CD4-positive, CD25-positive, alpha-beta regulatory T cell (primary cell): Measurements from ENCODE around the gene ANKHD1. TPM values are rescaled to one million over a fixed set of nuclear protein-coding genes. Genes with fewer than 3 reads are reported as not detected.
A peak's percentile ranks its signal among the peaks of the same experiment; 100 is the strongest.

Experiments
- ATAC-seq, 2 donors: fragments of 150-1000 bp; cut with Tn5 transposase; one replicate each; pipeline ENCODE4 v1.10.0; 2021; ENCODE audit warnings: low read depth in 2 of 2, moderate number of reproducible peaks in 2 of 2, moderate library complexity in 1 of 2
- DNase-seq, 3 donors: peaks; one replicate each; pipeline versions ENCODE4 v3.0.0 to v3.0.0-alpha.2; 2012 to 2022; ENCODE audit warnings: mixed read lengths in 1 of 3
- H3K27ac ChIP-seq: one replicate; pipeline ENCODE4 v1.7.0; 2013; ENCODE audit warnings: mild to moderate bottlenecking, low read length; ENCODE audit not compliant: insufficient read depth, poor library complexity, severe bottlenecking
- H3K27me3 ChIP-seq: one replicate; pipeline ENCODE4 v1.7.0; 2013; ENCODE audit warnings: low read length; ENCODE audit not compliant: control insufficient read depth, insufficient read depth
- H3K36me3 ChIP-seq: one replicate; pipeline ENCODE4 v1.7.0; 2013; ENCODE audit warnings: mild to moderate bottlenecking, low read length, moderate library complexity; ENCODE audit not compliant: control insufficient read depth, insufficient read depth
- H3K4me1 ChIP-seq: 2 replicates; pipeline ENCODE4 v1.7.0; 2013; ENCODE audit warnings: mild to moderate bottlenecking, low read length; ENCODE audit not compliant: insufficient read depth, control insufficient read depth, poor library complexity, severe bottlenecking
- H3K4me3 ChIP-seq: one replicate; pipeline ENCODE4 v1.7.0; 2013; ENCODE audit warnings: low read depth, mild to moderate bottlenecking, low read length, moderate library complexity
- H3K9me3 ChIP-seq, 2 experiments: 1 replicate in 1 of 2; 2 replicates in 1 of 2; pipeline ENCODE4 v1.7.0; 2013; ENCODE audit warnings: low read length in 2 of 2, mild to moderate bottlenecking in 1 of 2, moderate library complexity in 1 of 2; ENCODE audit not compliant: control insufficient read depth in 2 of 2
- H3K27ac Mint-ChIP-seq, 3 donors: one replicate each; pipeline ENCODE4 v1.8.0; 2020 to 2022; ENCODE audit warnings: mild to moderate bottlenecking in 3 of 3, mixed read lengths in 3 of 3, moderate library complexity in 2 of 3
- H3K27me3 Mint-ChIP-seq: one replicate; pipeline ENCODE4 v1.8.0; 2022; ENCODE audit warnings: mild to moderate bottlenecking, mixed read lengths
- H3K36me3 Mint-ChIP-seq: one replicate; pipeline ENCODE4 v1.8.0; 2020; ENCODE audit warnings: mixed read lengths
- H3K4me1 Mint-ChIP-seq, 4 donors: one replicate each; pipeline ENCODE4 v1.8.0; 2020 to 2022; ENCODE audit warnings: mixed read lengths in 4 of 4, mild to moderate bottlenecking in 1 of 4
- H3K4me3 Mint-ChIP-seq, 4 donors: one replicate each; pipeline ENCODE4 v1.8.0; 2020 to 2022; ENCODE audit warnings: mild to moderate bottlenecking in 4 of 4, mixed read lengths in 4 of 4, moderate library complexity in 3 of 4
- H3K9me3 Mint-ChIP-seq, 7 donors: one replicate each; pipeline ENCODE4 v1.8.0; 2020 to 2022; ENCODE audit warnings: mixed read lengths in 7 of 7, mild to moderate bottlenecking in 3 of 7, moderate library complexity in 2 of 7
- polyA plus RNA-seq, 4 donors: library from polyadenylated mRNA; unstranded; fragments of 300-500 nt; fragmentation: Illumina TruSeq; gene quantifications; one replicate each; pipeline ENCODE4 v1.2.3, GENCODE V29; 2021
- total RNA-seq: library from RNA; stranded (reverse); gene quantifications from one replicate; pipeline ENCODE4 v1.2.3, GENCODE V29; 2022

The ANKHD1 gene
- total and polyA plus RNA-seq, 5 donors from 2014 or later = 58.2 to 227 (median 69.0) TPM

DNA sequence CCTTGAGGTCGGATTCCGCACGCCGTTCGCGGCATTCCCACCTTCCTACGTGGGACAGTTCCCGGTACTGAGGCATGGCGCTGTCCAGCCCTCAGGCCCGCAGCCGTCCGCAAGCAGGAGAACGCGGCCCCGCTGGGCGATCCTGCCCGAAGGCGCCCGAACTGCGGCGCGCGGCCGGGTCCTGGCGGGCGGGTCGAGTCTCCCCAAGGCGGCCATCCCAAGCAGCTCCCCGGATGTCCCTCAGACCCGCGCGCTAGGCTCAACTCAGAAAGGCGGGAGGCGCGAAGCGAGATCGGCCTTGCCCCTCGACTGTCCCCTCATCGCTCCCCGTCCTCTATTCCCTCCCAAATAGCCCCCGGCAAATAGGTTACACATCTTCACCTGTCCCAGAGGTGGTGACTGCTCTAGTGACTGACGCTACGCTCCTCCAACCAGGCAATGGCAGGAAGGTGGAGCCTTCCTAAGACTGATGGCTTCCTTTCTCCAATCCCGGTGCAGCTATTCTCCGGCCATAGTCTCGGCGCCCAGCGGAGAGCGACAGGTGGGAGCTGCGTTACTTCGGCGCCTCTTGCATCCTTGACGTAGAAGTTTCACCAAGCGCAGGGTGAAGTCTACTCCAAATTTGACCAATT, 787 bp upstream of the ANKHD1 start:
- Histone ChIP-seq H3K4me1 (peaks cover 31% of the 10 kb centered on the region), H3K9me3 (no peaks in the 10 kb centered on the region), H3K27me3 (no peaks in the 10 kb centered on the region), H3K4me3 (peak overlapping the region; percentile 90), H3K36me3 (no peaks in the 10 kb centered on the region), H3K27ac (peak overlapping the region; percentile 96)
- no peaks in the 10 kb centered on the region for H3K27me3 Mint-ChIP-seq
- peaks cover 4% of the 10 kb centered on the region for H3K36me3 Mint-ChIP-seq
- no peak overlapping the region for H3K4me3 Mint-ChIP-seq
- H3K9me3 Mint-ChIP-seq = no peaks in the 10 kb centered on the region
- ATAC-seq = peak; percentile 62 to 68
- peaks cover 10 to 37% (median 26%) of the 10 kb centered on the region in 4 donors for H3K4me1 Mint-ChIP-seq
- DNase-seq = peak; percentile 80 to 95 (median 92)
- H3K27ac Mint-ChIP-seq = peak overlapping the region in 1 of 3 donors; percentile 95

DNA sequence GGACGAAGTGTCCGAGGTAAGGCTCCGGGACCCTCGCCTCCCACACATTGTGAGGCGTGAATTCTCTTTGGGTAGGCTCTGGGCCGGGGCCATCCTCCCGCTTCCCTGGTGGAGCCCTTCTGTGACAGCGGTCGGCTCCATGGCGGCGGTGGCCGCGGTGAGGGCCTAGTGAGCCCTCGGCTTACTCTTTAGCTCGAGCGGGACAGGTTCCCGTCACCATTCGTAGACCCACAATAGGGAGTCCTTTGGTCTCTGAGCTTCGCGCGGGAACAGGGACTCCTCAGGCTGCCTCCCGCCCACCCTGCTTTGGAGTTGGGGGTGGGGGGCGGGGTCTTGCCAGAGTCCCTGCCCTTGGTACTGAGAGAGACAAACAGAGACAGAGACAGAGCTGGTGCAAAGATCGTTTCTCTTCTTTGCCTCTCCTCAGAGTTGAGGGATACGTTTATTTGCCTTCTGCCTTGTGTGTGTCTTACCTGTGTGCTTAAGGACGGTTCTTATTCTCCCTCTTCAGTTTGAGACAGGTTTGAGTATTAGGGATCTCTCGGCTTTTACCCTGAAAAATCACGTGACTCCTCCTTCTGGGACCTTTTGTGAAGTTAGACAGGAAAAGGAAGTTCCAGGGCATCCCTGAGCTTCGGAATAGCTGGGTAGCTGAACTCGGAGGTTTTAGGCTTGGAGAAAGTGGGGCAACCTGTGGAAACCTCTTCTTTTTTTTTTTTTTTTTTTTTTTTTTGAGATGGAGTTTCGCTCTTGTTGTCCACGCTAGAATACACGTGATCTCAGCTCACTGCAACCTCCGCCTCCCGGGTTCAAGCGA, 833 bp downstream of the ANKHD1 start:
- peaks cover 4% of the 10 kb centered on the region for H3K36me3 Mint-ChIP-seq
- Histone ChIP-seq H3K36me3 (peaks cover 7% of the 10 kb centered on the region), H3K9me3 (no peaks in the 10 kb centered on the region), H3K27ac (peak overlapping the region; percentile 96), H3K4me3 (peak overlapping the region; percentile 99), H3K4me1 (peaks cover 42% of the 10 kb centered on the region), H3K27me3 (no peaks in the 10 kb centered on the region)
- H3K4me1 Mint-ChIP-seq = peaks cover 10 to 50% (median 27%) of the 10 kb centered on the region in 4 donors
- no peaks in the 10 kb centered on the region for H3K9me3 Mint-ChIP-seq
- H3K27me3 Mint-ChIP-seq = no peaks in the 10 kb centered on the region
- ATAC-seq (no peak), DNase-seq (peak; percentile 51 to 57 (median 53))
- no peak overlapping the region for H3K4me3 Mint-ChIP-seq
- no peak overlapping the region for H3K27ac Mint-ChIP-seq

DNA sequence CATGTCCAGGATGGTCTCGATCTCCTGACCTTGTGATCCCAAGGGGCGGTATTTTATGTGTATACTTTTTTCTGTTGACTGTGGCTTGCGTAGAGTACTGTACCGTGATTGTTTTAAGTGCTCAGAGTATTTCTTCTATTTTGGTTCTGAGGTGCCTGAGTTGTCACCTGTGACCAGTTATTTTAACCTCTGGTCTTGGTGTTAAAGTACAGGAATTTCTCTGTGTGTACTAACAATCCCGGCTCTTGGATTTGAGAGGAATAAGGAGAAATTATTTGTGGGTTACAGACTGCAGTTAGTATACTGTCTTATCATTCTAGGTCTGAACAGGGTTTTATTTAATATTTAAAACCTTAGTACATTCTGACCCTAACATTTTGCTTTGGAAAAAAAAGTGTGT, 2.0 kb downstream of the ANKHD1 start:
- H3K4me3 ChIP-seq = peak overlapping the region; percentile 99
- H3K4me3 Mint-ChIP-seq = no peak overlapping the region
- peaks cover 46% of the 10 kb centered on the region for H3K4me1 ChIP-seq
- ATAC-seq = no peak
- no peaks in the 10 kb centered on the region for H3K27me3 ChIP-seq
- no peak for DNase-seq
- H3K27ac Mint-ChIP-seq = peak overlapping the region in 1 of 3 donors; percentile 74
- peaks cover 7% of the 10 kb centered on the region for H3K36me3 ChIP-seq
- no peaks in the 10 kb centered on the region for H3K9me3 ChIP-seq
- H3K36me3 Mint-ChIP-seq = peaks cover 4% of the 10 kb centered on the region
- H3K27me3 Mint-ChIP-seq = no peaks in the 10 kb centered on the region
- H3K9me3 Mint-ChIP-seq = no peaks in the 10 kb centered on the region
- peaks cover 10 to 59% (median 30%) of the 10 kb centered on the region in 4 donors for H3K4me1 Mint-ChIP-seq
- H3K27ac ChIP-seq = peak overlapping the region; percentile 0

DNA sequence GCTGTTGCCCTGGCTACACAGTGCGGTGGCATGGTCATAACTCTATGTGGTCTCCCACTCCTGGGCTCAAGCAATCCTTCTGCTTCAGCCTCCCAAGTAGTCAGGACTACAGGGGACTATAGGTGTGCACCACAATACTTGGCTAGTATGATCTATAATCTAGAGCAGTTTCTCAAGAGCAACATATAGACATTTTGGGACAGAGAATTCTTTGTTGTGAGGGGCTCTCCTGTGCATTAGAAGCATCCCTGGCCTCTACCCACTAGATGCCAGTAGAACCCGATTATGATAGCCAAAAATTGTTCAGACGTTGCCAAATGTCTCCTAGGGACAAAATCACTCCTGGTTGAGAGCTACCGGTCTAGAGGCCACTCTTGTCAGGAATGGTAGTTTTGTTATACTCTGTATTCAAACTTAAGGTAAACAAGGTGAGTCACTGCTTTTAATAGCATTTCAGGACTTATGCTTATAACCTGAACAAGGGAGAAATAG, 7.2 kb downstream of the ANKHD1 start:
- Mint-ChIP-seq H3K4me3 (peak overlapping the region; percentile 2 to 70 (median 56)), H3K27ac (no peak overlapping the region)
- ATAC-seq = peak in 1 of 2 donors; percentile 22

DNA sequence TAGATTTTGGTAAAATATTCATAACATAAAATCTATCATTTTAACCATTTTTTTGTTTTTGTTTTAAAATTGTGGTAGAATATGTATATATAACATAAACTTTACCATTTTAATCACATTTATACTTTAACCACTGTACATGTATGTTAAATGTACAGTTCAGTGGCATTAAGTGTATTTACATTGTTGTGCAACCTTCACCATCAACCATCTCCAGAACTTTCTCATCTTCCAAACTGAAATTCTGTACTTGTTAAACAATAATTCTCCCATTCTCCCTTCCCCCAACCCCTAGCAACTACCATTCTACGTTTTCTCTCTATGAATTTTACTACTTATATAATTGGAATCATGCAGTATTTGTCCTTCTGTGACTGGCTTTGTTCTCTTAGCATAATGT, 11.6 kb downstream of the ANKHD1 start:
- peaks cover 34% of the 10 kb centered on the region for H3K4me1 ChIP-seq
- H3K36me3 Mint-ChIP-seq = peaks cover 20% of the 10 kb centered on the region
- H3K4me3 Mint-ChIP-seq = peak overlapping the region in 2 of 4 donors; percentile 10 to 27
- peak overlapping the region; percentile 17 for H3K4me3 ChIP-seq
- H3K27me3 Mint-ChIP-seq = no peaks in the 10 kb centered on the region
- DNase-seq (no peak), ATAC-seq (no peak)
- H3K36me3 ChIP-seq = peaks cover 4% of the 10 kb centered on the region
- no peak overlapping the region for H3K27ac ChIP-seq
- no peaks in the 10 kb centered on the region for H3K27me3 ChIP-seq
- H3K4me1 Mint-ChIP-seq = peaks cover 23 to 65% (median 37%) of the 10 kb centered on the region in 4 donors
- no peaks in the 10 kb centered on the region for H3K9me3 ChIP-seq
- no peaks in the 10 kb centered on the region for H3K9me3 Mint-ChIP-seq
- no peak overlapping the region for H3K27ac Mint-ChIP-seq

More for the DNA sequence above, 7.2 kb downstream of the ANKHD1 start:
- H3K36me3 ChIP-seq = peaks cover 9% of the 10 kb centered on the region
- Mint-ChIP-seq H3K27me3 (no peaks in the 10 kb centered on the region), H3K36me3 (peaks cover 15% of the 10 kb centered on the region), H3K9me3 (no peaks in the 10 kb centered on the region), H3K4me1 (peaks cover 23 to 75% (median 40%) of the 10 kb centered on the region in 4 donors)
- peak overlapping the region; percentile 33 for H3K27ac ChIP-seq
- no peak for DNase-seq
- H3K4me1 ChIP-seq = peaks cover 60% of the 10 kb centered on the region
- peak overlapping the region; percentile 46 for H3K4me3 ChIP-seq
- no peaks in the 10 kb centered on the region for H3K9me3 ChIP-seq
- no peaks in the 10 kb centered on the region for H3K27me3 ChIP-seq

DNA sequence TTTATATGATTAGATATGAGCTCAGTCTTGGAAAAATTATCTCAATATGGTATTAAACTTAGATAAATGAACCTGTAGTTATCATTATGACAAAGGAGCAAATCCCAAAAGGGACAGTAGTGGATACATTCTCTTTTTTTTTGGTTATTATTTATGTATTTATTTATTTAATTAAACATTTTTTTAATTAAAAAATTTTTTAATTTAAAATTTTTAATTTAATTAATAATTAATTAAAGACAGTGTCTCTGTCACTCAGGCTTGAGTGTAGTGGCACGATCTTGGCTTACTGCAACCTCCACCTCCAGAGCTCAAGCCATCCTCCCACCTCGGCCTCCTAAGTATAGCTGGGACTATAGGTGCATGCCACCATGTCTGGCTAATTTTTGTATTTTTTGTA, 15.6 kb downstream of the ANKHD1 start:
- ATAC-seq = no peak
- Histone ChIP-seq H3K9me3 (no peaks in the 10 kb centered on the region), H3K27ac (no peak overlapping the region), H3K27me3 (no peaks in the 10 kb centered on the region), H3K4me3 (no peak overlapping the region), H3K36me3 (peaks cover 2% of the 10 kb centered on the region), H3K4me1 (peaks cover 27% of the 10 kb centered on the region)
- Mint-ChIP-seq H3K4me3 (peak overlapping the region in 1 of 4 donors; percentile 52), H3K27me3 (no peaks in the 10 kb centered on the region), H3K27ac (no peak overlapping the region), H3K4me1 (peaks cover 38 to 78% (median 56%) of the 10 kb centered on the region in 4 donors), H3K9me3 (no peaks in the 10 kb centered on the region), H3K36me3 (peaks cover 23% of the 10 kb centered on the region)
- no peak for DNase-seq

DNA sequence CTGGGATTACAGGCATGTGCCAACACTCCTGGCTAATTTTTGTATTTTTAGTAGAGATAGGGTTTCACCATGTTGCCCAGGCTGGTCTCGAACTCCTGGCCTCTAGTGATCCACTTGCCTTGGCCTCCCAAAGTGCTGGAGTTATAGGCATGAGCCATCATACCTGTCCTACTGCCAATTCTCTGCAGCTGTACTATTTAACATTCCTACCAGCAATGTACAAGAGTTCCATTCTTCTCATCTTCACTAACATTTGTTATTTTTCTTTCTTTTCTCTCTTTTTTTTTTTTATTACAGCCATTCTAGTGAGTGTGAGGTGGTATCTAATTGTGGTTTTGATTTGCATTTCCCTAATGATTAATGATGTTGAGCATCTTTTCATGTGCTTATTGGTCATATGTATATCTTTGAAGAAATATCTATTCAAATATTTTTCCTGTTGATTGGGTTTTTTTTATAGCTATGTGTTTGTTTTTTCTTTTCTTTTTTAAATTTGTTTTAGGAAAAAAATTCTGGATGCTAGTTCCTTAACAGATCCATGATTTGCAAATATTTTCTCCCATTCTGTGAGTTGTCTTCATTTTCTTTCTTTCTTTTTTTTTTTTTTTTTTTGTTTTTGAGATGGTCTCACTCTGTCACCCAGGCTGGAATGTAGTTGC, 17.4 kb downstream of the ANKHD1 start:
- H3K27ac ChIP-seq = no peak overlapping the region
- H3K9me3 ChIP-seq = no peaks in the 10 kb centered on the region
- no peak overlapping the region for H3K27ac Mint-ChIP-seq
- H3K27me3 Mint-ChIP-seq = no peaks in the 10 kb centered on the region
- peaks cover 2% of the 10 kb centered on the region for H3K36me3 ChIP-seq
- peaks cover 18% of the 10 kb centered on the region for H3K36me3 Mint-ChIP-seq
- H3K9me3 Mint-ChIP-seq = no peaks in the 10 kb centered on the region
- ATAC-seq (no peak), DNase-seq (no peak)
- H3K4me1 Mint-ChIP-seq = peaks cover 41 to 79% (median 53%) of the 10 kb centered on the region in 4 donors
- peak overlapping the region in 3 of 4 donors; percentile 11 to 66 (median 45) for H3K4me3 Mint-ChIP-seq
- H3K4me3 ChIP-seq = peak overlapping the region; percentile 31
- H3K4me1 ChIP-seq = peaks cover 27% of the 10 kb centered on the region
- H3K27me3 ChIP-seq = no peaks in the 10 kb centered on the region
